CD4-positive, alpha-beta T cell treated with Interleukin-4 for 4 hours (primary cell): Measurements from ENCODE around the gene APOBEC3F.
"Not testable (repeated sequence)": the region's sequence is repeated elsewhere in the genome, so short reads cannot be mapped to it uniquely, and the experiment has no call there.

ENCODE experiments used
- DNase-seq: peaks from one replicate; pipeline ENCODE4 v3.0.0-alpha.2; 2020

Gene APOBEC3F

DNA sequence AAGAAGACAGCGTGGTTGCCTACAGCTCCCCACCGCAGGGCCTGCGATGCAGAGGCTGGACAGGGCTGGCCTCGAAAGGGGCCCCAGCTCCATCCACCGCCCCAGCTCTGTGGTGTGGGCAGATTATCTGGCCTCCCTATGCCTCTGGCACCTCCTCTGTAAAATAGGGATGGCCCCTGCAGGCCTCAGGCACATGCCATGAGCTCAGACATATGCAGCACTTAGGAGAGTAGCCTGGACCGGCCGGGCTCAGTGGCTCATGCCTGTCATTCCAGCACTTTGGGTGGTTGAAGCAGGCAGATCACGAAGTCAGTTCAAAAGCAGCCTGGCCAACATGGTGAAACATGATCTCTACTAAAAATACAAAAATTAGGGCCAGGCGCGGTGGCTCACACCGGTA is 12.4 kb upstream of the APOBEC3F start:
- no peak for DNase-seq

DNA sequence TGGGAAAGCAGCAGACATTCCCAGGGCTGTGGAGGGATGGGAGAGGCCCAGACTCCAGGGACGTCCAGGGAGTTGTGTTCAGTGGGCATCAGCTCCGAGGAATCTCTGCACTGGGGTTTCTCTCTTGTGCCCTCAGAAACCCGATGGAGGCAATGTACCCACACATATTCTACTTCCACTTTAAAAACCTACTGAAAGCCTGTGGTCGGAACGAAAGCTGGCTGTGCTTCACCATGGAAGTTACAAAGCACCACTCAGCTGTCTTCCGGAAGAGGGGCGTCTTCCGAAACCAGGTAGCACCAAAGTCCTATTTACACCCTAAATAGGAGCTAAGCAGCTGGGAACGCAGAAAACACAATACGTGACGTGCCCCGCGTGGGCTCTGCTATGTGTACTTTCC is 11.4 kb upstream of the APOBEC3F start:
- DNase-seq = no peak

DNA sequence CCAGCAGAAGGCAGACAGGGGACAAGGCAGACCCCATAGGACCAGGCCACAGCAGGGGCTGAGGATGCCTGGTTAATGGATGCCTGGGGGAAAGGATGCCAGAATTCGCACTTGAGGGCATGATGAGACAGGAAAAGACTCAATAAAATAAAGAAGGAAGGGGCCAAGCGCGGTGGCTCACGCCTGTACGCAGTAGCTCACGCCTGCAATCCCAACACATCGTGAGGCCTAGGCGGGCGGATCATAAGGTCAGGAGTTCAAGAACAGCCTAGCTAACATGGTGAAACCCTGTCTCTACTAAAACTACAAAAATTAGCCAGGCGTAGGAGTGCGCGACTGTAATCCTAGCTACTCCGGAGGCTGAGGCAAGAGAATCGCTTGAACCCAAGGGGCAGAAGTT is 10.0 kb upstream of the APOBEC3F start:
- DNase-seq = no peak

DNA sequence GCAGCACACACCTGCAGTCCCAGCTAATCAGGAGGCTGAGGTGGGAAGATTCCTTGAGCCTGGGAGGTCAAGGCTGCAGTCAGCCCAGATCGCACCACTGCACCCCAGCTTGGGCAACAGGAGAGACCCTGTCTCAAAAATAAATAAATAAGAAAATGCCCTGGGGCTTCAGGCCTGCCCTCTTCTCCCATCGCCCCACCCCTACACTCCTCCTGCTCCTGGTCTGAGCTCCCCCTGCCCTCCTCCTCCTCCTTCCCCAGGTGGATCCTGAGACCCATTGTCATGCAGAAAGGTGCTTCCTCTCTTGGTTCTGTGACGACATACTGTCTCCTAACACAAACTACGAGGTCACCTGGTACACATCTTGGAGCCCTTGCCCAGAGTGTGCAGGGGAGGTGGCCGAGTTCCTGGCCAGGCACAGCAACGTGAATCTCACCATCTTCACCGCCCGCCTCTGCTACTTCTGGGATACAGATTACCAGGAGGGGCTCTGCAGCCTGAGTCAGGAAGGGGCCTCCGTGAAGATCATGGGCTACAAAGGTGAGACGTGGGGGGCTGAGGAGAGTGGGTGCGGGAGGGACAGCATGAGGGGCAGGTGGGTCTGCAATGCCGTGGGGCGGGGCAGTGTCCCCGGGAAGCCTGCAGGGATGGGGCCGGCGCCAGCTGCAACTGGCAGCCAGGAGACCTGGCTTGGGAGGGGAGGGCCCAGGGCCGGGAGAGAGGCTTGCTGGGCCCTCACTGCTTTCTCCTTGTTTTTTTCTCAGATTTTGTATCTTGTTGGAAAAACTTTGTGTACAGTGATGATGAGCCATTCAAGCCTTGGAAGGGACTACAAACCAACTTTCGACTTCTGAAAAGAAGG is 9.0 kb upstream of the APOBEC3F start:
- not testable (repeated sequence) for DNase-seq

DNA sequence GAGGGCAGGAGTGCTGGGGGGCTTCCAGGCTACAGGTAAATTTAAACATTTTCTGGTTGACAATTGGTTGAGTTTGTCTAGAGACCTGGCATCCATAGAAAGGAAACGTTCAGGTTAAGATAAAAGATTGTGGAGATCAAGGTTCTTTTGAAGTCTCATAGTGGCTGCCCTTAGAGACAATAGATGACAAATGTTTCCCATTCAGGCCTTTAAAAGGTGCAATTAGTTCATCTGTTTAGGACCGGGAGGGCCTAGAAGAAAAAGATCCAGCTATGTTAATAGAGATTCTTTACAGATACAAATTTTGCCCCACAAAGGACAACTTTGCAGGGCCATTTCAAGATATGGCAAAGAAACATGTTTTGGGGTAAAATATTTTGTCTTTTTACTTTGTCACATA is 3.6 kb upstream of the APOBEC3F start:
- DNase-seq = not testable (repeated sequence)

DNA sequence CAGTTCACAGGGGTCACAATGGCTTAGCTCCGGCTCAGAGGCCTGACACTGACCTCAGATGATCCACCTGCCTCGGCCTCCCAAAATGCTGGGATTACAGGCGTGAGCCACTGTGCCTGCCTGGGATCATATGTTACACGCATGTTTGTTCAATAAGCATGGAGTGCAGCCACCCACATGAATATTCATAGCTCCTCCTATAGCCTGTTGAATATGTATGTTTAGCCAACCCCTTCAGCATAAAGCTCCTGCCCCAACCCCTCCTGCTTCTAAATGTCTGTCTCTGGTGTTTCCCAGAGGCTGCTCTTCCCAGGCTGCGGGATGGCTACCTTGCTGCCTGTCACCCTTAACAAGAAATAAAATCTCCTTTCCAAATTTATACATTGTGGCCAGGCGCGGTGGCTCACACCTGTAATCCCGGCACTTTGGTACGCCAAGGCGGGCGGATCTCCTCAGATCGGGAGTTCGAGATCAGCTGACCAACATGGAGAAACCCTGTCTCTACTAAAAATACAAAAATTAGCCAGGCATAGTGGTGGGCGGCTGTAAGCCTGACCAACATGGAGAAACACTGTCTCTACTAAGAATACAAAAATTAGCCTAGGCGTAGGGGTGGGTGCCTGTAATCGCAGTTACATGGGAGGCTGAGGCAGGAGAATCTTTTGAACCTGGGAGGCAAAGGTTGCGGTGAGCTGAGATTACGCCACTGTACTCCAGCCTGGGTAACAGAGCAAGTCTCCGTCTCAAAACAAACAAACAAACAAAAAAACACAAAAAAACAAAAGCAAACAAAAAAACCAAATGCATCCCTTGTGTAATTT is 1.1 kb upstream of the APOBEC3F start:
- no peak for DNase-seq

DNA sequence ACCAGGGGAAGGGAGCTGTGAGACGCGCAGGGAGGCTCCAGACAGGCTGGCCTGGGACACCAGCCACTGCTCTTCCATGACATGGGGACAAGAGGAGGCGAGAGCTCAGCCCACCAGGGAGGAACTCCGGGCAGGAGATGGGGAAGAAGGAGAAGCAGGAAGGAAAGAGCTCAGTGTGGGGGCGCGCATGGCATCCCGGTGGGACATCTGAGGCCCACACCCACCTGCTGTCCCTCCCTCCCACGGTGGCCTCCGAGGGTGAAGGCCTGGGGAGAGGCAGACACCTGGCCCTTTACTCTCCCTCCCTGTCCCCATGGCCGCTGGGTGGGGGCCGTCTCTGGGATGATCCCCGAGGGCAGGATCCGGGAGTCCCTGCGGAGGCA is 518 bp upstream of the APOBEC3F start:
- DNase-seq = not testable (repeated sequence)

DNA sequence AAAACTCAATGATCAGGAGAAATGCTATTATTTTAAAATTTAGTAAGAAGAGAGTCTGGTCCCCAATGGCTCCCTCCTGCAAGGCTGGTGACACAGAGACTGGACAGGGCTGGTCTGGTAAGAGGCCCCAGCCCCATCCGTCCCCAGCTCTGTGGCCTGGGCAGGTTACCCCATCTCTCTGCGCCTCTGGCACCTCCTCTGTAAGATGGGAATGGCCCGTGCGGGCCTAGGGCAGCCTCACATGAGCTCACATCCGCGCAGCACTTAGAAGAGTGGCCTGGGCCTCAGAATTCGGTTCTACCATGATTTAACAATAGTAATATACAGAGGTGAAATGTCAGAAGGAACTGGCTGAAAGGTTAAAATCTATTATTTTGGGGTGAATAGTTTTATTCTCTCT is 1.2 kb downstream of the APOBEC3F start:
- DNase-seq = no peak

DNA sequence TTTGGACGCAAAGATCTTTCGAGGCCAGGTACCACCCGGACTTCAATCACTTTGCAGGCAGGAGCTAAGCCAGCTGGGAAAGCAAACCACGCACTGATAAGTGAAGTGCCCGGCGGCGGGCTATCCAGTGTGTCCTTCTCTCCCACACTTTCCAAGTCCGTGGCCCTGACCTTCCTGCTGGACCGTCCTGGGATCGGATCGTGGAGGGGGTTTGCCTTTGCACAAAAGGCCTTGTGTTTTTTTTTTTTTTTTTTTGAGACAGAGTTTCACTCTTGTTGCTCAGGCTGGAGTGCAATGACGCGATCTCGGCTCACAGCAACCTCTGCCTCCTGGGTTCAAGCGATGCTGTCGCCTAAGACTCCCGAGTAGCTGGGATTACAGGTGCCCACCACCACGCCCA is 2.4 kb downstream of the APOBEC3F start:
- DNase-seq = not testable (repeated sequence)

DNA sequence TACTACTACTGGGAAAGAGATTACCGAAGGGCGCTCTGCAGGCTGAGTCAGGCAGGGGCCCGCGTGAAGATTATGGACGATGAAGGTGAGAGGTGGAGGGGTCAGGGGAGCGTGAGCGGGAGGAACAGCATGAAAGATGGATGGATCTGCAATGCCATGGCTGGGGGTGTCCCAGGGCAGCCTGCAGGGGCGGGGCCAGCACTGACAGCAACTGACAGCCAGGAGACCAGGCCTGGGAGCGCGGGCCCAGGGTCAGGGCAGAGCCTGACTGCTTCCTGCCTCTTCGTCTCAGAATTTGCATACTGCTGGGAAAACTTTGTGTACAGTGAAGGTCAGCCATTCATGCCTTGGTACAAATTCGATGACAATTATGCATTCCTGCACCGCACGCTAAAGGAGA is 4.5 kb downstream of the APOBEC3F start:
- not testable (repeated sequence) for DNase-seq

DNA sequence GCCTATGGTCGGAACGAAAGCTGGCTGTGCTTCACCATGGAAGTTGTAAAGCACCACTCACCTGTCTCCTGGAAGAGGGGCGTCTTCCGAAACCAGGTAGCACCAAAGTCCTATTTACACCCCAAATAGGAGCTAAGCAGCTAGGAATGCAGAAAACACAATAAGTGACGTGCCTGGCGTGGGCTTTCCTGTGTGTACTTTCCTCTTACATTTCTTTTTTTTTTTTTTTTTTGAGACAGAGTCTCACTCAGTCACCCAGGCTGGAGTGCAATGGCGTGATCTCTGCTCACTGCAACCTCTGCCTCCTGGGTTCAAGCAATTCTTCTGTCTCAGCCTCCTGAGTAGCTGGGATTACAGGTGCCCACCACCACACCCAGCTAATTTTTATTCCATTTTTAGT is 8.8 kb downstream of the APOBEC3F start:
- not testable (repeated sequence) for DNase-seq

DNA sequence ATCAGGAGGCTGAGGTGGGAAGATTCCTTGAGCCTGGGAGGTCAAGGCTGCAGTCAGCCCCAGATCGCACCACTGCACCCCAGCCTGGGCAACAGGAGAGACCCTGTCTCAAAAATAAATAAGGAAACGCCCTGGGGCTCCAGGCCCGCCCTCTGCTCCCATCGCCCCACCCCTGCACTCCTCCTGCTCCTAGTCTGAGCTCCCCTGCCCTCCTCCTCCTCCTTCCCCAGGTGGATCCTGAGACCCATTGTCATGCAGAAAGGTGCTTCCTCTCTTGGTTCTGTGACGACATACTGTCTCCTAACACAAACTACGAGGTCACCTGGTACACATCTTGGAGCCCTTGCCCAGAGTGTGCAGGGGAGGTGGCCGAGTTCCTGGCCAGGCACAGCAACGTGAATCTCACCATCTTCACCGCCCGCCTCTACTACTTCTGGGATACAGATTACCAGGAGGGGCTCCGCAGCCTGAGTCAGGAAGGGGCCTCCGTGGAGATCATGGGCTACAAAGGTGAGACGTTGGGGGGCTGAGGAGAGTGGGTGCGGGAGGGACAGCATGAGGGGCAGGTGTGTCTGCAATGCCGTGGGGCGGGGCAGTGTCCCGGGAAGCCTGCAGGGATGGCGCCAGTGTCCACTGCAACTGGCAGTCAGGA is 11.3 kb downstream of the APOBEC3F start:
- DNase-seq = not testable (repeated sequence)

DNA sequence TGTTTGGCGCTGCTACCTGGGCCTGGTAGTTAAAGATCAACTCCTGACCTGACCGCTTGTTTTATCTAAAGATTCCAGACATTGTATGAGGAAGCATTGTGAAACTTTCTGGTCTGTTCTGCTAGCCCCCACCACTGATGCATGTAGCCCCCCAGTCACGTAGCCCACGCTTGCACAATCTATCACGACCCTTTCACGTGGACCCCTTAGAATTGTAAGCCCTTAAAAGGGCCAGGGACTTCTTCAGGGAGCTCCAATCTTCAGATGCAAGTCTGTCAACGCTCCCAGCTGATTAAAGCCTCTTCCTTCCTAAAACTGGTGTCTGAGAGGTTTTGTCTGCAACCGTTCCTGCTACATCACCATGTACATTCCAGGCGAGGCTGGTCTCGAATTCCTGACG is 15.0 kb downstream of the APOBEC3F start:
- DNase-seq = no peak

DNA sequence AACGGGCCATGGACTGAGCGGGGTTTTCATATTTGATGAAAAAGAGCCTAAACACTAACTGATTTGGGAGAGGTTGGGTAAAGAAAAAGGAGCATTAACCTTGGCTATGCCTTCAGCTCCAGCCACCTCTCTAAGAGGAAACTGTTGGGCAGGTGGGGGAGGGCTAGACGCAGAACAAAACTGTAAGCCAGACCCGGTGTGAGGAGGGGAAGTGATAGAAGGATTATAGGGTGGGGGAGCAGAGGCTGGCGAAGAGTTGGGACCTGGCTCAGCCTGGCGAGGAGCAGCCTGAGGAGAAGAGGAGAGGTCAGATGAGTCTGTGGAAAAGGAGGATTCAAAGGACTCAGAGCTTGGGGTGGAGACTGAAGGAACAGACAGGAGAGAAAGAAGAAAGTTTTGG is 20.6 kb downstream of the APOBEC3F start:
- DNase-seq = not testable (repeated sequence)

DNA sequence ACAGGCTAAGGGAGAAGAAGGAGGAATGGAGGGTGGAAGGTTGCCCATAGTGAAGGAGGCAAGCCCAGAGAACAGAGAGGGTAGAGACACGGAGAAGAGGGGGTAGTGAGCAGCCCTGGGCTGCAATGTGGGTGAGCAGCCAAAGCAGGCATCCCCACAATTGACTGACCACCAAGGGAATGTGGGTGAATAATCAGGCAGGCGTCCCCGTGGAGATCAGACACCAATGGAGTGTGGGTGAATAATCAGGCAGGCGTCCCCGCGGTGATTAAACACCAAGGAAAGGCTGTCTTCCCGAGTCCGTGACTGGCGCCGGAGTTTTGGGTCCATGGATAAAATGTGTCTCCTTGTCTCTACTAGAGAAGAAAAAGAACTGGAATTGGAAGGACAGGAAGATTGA is 21.3 kb downstream of the APOBEC3F start:
- not testable (repeated sequence) for DNase-seq

DNA sequence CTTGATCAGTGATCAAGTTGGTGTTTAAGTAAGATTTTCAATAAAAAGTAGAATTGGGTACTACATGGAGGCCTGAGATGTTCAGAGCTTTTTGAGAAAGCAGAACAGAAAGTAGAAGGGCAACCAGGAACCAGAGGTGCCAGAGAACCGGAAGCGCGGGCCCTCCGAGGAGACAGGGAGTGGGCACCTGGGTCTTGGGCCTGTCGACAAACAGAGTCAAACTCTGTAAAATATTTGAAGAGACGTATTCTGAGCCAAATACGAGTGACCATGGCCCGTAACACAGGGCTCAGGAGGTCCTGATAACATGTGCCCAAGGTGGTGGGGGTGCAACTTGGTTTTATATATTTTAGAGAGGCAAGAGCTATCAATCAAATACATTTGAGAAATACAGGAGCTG is 23.2 kb downstream of the APOBEC3F start:
- DNase-seq = not testable (repeated sequence)

DNA sequence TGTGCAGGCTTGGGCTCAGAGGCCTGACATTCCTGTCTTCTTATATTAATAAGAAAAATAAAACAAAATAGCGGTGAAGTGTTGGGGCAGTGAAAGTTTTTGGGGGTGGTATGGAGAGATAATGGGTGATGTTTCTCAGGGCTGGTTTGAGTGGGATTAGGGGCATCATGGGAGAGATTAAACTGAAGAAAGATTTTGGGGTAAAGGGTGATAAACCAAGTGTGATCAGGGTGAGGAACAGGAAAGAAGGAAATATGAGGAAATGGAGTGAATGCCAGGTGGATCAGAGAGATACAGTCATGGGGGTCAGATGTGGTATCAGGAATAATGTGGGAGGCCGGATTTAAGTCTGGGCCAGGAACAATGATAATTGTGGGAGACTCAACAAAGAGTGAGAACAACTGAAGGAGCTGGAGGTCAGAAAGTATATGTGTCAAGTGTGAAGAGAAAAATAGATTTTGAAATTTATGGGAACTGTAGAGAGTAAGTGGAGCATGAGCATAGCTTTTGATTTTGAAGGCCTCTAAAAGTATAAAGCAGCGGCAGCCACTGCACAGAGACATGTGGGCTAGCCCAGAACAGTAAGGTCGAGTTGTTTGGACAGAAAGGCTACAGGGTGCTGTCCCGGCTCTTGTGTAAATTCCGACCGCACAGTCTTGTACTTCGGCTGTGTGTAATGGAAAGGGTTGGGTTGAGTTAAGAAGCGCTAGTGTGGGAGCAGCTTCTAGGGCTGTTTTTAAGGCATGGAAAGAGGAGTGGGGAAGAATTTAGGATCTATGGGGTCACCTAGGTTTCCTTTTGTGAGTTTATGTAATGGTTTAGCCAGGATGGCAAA is 26.0 kb downstream of the APOBEC3F start:
- not testable (repeated sequence) for DNase-seq

DNA sequence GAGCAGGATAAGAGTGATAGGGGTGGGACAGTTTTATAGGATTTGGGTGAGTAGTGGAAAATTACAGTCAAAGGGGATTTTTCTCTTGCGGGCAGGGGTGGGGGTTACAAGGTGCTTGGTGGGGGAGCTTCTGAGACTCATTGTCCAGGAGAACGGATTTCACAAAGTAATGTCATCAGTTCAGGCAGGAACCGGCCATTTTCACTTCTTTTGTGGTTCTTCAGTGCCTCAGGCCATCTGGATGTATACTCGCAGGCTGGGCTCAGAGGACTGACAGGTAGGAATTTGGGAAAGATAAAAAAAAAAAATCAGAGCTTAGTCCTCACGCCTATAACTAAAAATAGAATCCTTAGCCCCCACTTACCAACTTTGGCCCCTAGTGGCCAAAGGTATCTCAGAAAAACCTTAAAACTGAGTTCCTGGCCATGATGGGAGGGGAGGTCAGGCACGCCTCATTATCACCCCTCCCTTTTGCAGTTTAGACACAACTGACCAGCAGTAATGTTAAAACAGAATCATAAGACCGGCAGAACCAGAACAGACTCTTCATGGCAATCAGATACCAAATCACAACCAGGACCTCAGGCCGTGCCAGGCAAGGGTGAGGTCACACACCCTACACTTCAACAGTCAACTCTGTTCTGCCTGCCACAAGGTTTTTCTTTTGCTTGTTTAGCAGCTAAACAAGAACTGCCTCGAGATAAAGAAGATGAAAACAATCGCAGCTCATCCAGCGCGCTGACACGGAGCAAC is 27.5 kb downstream of the APOBEC3F start:
- no peak for DNase-seq

DNA sequence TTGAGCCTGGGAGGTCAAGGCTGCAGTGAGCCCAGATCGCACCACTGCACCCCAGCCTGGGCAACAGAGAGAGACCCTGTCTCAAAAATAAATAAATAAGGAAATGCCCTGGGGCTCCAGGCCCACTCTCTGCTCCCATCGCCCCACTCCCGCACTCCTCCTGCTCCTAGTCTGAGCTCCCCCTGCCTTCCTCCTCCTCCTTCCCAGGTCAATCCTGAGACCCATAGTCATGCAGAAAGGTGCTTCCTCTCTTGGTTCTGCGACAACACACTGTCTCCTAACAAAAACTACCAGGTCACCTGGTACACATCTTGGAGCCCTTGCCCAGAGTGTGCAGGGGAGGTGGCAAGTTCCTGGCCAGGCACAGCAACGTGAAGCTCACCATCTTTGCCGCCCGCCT is 29.5 kb downstream of the APOBEC3F start:
- no peak for DNase-seq

DNA sequence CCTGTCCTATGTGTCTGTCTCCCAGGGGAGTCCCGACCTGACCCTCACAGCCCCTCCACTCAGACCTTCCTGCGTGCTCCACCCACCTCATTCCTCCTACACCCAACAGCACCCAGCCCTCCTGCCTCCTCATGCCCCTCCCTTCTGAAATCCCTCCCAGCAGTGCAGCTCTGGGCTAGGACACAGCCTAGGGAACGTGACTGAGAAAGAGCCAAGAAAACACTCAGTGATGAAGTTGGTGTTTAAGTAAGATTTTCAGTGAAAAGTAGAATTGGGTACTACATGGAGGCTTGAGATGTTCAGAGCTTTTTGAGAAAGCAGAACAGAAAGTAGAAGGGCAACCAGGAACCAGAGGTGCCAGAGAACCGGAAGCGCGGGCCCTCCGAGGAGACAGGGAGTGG is 31.9 kb downstream of the APOBEC3F start:
- DNase-seq = not testable (repeated sequence)

DNA sequence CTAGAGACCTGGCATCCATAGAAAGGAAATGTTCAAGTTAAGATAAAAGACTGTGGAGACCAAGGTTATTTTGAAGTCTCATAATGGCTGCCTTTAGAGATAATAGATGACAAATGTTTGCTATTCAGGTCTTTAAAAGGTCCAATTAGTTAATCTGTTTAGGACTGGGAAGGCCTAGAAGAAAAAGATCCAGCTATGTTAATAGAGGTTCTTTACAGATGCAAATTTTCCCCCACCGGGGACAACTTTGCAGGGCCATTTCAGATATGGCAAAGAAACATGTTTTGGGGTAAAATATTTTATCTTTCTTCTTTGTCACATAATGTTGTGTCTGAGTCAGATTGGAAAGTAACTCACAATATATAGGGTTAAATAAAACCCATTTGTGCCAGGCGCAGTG is 33.3 kb downstream of the APOBEC3F start:
- no peak for DNase-seq
